Endothelial cell of umbilical vein (primary cell): ENCODE measurements around the gene SUSD5.

Source experiments
- CTCF ChIP-seq, 2 donors: IDR thresholded peaks; 1 replicate in 1 of 2; 2 replicates in 1 of 2; pipeline ENCODE4 v1.5.1; 2011; ENCODE audit warnings: low read length in 2 of 2, mild to moderate bottlenecking in 2 of 2, moderate library complexity in 2 of 2, control low read depth in 1 of 2, inconsistent platforms in 1 of 2, low read depth in 1 of 2; ENCODE audit not compliant: insufficient read depth in 1 of 2; ENCODE audit errors: extremely low read depth in 1 of 2
- TF ChIP-seq, protein P1 (sequence below): IDR thresholded peaks from 2 replicates; pipeline ENCODE4 v1.6.1; 2011; ENCODE audit not compliant: insufficient read depth, insufficient read length

GRCh38 chr3:33237439-33237838 is 18.8 kb upstream of the SUSD5 start:
- TF ChIP-seq, protein P1, sequence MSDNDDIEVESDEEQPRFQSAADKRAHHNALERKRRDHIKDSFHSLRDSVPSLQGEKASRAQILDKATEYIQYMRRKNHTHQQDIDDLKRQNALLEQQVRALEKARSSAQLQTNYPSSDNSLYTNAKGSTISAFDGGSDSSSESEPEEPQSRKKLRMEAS = no peak
- TF ChIP-seq CTCF (IDR thresholded peaks at IDR 0.05; ENCODE audit: extremely low read depth in 1 of 2, insufficient read depth in 1 of 2, low read depth in 1 of 2, low read length in 2 of 2) = no peak
